DND-41 (cell line): ENCODE data around the gene HEXA.

Source experiments
- CTCF ChIP-seq: IDR thresholded peaks from 2 replicates; pipeline ENCODE4 v1.5.1; 2012; ENCODE audit warnings: borderline replicate concordance, low read length, moderate library complexity, mild to moderate bottlenecking; ENCODE audit not compliant: poor library complexity, severe bottlenecking; ENCODE audit errors: extremely low read depth
- EZH2 ChIP-seq: IDR thresholded peaks from 3 replicates; pipeline ENCODE4 v1.6.1; 2012; ENCODE audit warnings: borderline replicate concordance, low read depth, mild to moderate bottlenecking, moderate library complexity, low read length, inconsistent platforms; ENCODE audit not compliant: severe bottlenecking

GRCh38 chr15:72315706-72316370 lies 60.0 kb downstream of the HEXA start:
- TF ChIP-seq CTCF (no peak), EZH2 (no peak)
